Stimulated activated CD4-positive, alpha-beta T cell treated with anti-CD3 and anti-CD28 coated beads, Interleukin-2, amount 100 ng/mL, for 4 hours (primary cell): Measurements from ENCODE around the gene CYBA.
A peak's percentile ranks its signal among the peaks of the same experiment; 100 is the strongest.

Experiments used
- DNase-seq: peaks from one replicate; pipeline ENCODE4 v3.0.0-alpha.2; 2020; ENCODE audit warnings: low read depth

CYBA gene

DNA sequence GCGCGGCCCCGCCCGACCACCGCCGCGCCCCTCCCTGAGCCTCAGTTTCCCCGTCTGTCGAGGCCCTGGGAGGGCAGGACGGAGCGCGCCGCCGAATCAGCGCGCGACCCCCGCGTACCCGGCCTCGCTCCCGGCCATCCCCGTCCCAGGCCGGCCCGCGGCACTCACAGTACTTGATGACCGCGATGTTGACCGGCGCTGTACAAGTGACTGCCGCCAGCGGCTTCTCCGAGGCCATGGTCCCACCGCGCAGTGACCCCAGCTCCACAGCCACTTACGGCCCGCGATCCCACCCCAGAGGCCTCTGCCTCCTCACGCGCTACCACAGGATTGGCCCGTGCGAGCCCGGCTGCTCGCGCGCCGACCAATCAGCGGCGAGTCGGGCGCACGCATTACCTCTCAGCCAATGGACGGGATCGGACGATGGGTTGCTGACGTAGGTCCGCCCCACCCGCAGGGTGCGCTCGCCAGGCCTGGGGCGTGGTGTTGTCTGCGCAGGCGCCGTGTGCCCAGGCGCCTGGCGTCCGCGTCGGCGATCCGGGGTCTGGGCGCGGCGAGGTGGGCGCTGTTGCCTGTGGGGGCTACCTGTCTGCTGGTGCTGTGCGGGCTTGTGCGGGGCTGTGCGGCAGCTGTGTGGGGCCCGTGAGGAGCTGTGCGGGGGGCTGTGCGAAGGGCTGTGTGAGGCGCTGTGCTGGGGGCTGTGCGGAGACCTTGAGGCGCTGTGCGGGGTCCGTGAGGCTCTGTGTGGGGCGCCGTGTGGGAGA lies 12.2 kb upstream of the CYBA start, which contains the start of gene MVD:
TSS of gene MVD (minus strand) at position 249 of the 764 bp plus-strand sequence. CDS start at position 238, 11 bp downstream.
- peak; percentile 95 for DNase-seq

DNA sequence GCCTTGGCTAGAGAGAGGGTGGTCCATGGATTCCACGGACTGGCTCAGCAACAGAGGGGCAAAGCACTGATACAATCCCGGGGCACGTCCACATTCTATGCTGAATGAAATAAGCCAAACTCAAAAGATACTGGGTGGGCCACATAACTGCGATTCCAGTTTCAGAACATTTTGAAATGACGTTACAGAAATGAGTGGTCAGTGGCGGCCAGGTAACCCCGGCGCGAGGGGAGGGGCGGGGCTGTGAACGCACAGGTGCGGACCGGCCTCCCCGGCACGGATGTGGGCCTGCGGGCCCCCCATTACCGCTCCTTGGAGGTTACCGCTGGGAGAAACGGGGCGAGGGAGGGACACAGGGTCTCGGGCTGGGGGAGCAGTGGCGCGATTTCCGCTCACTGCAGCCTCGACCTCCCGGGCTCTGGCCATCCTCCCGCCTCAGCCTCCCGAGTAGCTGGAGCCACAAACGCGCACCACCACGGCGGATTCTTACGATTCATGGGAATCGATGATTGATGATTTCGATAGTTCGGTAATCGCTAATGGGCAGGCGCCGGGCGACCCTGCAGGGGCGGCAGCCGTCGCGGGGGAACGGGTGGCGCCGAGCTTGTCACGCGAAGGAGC lies 11.5 kb upstream of the CYBA start:
- no peak for DNase-seq

DNA sequence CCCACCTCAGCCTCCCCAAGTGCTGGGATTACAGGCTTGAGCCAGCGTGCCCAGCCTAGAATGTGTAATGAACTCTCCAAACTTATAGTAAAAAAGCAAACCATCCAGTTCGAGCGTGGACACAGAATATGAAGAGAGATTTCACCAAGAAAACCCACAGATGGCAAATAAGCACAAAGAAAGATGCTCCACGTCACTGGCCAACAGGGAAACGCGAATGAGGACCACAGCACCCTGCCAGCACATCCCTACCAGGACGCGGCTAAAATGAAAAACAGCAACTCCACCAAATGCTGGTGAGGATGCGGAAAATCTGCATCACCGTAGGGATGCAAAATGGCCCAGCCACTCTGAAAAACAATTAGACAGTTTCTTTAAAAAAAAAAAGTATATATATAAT lies 10.6 kb upstream of the CYBA start:
- DNase-seq: no peak

DNA sequence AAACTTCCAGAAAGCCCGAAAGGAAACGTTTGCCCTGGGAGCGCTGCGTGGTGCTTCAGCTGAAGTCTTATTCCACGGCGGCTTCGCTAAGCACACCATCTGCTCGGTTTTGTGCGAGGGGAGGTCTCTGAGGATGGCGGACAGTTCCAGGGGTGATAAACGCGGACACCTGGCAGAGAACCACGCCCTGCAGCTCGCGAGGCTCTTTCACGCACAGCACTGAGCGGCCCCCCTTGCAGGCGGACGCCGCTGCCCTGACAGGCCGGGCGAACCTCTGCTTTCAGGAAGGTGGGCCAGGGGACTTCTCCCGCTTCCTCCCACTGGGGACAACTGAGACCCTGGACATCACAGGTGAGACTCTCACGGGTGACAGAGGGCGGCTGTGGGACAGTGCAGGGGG lies 8.3 kb upstream of the CYBA start:
- no peak for DNase-seq

GRCh38 chr16:88658714-88659113 lies 7.9 kb upstream of the CYBA start:
- DNase-seq: no peak

DNA sequence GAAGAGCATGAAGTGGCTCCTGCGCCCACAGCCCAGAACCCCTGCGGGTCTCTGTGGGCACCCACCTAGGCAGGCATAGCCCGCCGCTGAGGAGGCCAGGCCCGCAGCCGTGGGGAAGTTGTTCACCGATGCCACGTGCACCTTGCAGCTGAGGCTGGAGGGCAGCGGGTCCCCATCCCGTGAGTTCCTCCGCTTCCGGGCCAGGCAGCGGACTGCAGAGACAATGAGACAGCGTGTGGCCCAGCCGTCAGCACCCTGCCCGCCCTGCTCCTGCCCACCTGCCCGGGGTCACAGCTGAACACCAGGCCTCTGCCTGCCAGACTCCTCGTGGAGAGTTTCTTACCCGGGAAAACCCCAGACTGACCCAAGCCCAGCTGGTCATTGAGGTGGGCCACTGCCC lies 6.5 kb upstream of the CYBA start:
- DNase-seq: no peak

DNA sequence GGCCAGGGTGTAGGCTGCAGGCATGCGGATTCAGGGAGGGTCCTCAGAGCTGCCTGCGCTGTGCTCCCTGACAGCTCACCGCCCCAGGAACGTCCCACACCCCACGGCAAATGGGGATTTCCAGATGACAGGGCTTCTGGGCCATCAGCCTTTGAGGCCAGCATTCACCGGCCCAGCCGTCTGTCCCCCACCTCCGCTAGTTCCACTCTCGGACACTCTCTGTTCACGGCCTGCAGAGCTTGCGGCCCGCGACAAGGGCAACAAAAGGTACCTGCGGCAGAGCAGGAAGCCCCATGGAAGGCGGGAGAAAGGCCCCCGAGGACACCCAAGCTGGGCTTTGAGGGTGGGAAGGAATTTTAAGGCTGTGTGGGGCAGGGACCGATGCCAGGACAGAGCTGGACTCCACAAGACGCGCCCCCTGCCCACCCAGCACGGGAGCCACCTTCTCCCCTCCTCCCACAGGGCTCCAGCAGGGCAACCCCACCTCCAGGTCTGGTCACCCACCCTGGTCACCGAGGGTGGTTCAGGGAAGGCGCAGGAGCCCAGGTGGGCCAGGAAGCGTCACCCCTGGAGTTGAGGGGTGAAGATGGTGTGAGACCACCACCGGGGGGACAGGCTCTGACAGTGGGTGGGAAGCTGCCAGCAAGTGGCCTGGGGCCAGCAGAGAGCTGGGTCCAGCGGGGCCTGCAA lies 5.6 kb upstream of the CYBA start:
- no peak for DNase-seq

GRCh38 chr16:88655733-88656281 lies 5.0 kb upstream of the CYBA start:
- DNase-seq: no peak

GRCh38 chr16:88655053-88655732 lies 4.3 kb upstream of the CYBA start:
- DNase-seq: no peak

GRCh38 chr16:88654363-88655052 lies 3.7 kb upstream of the CYBA start:
- no peak for DNase-seq

- no peak for DNase-seq
These were observed 2.9 kb upstream of the CYBA start for GRCh38 chr16:88653596-88654362.

DNA sequence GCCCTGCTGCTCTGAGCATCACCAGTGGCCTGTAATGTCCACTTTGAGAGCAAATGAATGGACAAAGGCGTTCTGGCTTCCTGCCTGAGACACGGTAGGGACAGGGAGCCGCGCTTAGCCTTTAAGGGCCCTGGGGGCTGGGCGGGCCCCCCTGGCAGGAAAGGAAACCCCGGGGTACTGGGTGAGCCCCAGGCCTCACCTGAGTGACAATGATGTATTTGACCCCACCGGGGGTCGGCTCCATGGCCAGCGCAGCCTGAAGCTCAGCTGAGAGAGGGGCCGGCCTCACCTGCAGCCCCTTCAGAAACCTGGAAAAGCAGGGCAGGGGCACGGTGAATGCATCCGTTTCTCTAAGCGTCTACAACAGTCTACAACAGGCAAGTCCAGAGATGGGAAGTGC lies 2.2 kb upstream of the CYBA start:
- DNase-seq: no peak

DNA sequence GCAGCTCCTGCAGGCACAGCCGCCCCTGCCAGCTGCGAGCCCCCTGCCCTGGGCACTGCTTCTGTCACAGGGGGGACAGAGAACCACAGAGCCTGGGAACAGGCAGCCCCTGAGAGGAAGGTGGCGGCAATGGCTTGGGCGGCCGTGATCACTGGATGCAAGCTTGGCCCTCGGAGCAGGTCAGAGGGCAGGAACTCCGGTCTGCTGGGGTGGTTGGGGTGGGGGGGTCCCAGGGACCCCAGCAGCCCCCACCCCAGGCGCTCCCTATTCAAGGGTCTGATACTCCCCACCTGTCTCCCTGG lies 1.9 kb upstream of the CYBA start:
- DNase-seq: no peak

DNA sequence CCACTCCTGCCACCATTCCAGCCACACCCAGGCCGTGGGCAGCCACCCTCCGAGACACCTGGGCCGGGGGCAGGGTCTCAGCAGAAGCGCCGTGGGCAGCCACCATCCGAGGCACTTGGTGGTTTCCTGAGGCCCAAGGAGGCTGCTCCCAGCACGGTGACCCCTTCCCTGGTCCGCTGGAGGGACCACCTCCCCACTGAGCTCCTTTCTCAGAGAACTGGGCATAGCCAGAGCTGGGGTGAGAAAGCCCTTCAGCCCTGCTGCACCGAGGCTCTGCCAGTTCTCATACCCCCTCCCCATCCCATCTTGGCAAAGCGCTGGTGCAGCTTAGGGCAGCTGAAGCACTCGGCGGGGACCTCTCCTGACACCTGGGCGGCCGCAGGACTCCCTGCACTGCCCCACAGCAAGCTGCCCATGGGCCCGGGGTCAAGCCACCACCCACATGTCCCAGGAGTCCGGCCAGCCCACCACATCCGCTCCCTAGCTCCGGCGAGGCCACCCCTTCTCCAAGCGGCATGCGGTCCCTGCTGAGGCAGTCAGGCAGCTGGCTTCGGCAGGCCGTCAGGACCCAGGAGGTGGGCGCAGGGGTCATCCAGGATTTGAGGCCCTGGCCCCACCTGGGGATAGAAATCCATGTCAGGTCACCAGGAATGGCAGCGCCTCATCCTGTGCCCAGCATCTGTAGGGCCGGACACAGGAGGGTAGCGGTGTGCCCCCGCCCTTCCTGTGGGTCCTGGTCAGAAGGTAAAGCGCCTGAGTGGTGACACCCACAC lies 1.3 kb upstream of the CYBA start:
- no peak for DNase-seq

GRCh38 chr16:88651276-88651988 lies 579 bp upstream of the CYBA start:
- peak; percentile 49 for DNase-seq

GRCh38 chr16:88649924-88650748 lies 717 bp downstream of the CYBA start:
- no peak for DNase-seq

DNA sequence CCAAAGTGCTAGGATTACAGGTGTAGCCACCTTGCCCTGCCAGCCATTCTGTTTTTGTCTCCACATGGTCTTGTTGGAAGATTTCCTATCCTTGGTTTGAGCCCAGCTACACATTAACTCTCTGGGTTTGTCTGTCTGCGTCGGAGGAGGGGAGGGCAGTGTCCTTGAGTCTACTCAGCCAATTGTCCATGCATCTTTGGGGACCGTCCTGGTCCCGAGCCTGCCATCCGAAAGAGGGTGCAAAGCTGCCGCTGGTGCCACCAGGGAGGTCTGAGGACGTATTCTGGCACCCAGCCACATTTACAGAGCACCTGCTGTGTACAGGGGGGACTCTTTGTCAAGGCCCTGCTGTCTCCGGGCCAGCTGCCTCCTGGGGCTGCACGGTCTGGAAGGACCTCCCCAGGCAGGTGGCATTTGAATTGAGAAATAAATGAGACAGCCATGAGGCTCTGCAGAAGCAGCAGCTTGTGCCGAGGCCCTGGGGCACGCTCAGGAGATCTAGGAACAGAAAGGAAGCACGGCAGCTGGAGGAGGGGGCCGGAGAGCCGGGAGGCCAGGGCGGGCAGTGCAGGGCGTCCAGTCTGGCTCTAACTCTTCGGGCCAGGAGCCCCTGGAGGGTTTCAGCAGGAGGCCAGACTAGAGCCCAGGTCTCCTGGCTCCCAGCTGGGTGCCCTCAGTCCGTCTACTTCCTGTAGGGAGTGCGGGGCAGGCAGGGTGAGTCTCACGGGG lies 1.5 kb downstream of the CYBA start:
- DNase-seq: no peak
